ENCODE data around the gene S100A6. TPM values are rescaled to one million over a fixed set of nuclear protein-coding genes. Genes with fewer than 3 reads are reported as not detected.
A peak's percentile ranks its signal among the peaks of the same experiment; 100 is the strongest.

Gene S100A6
- total RNA-seq, 2 donors from 2014 or later, result 90.9 to 106 TPM

GRCh38 chr1:153505576-153505975, 30.2 kb downstream of the S100A6 start:
- DNase-seq (ENCODE audit: low spot score) (no peak), ATAC-seq (no peak)
- Mint-ChIP-seq H3K4me1 (ENCODE audit: low read depth in 2 of 2) (no peaks in the 10 kb centered on the region), H3K27me3 (peaks cover 3 to 6% of the 10 kb centered on the region in 2 donors), H3K4me3 (no peak overlapping the region), H3K27ac (no peak overlapping the region), H3K36me3 (no peaks in the 10 kb centered on the region), H3K9me3 (no peaks in the 10 kb centered on the region)

GRCh38 chr1:153503766-153504165, 32.0 kb downstream of the S100A6 start:
- H3K27me3 Mint-ChIP-seq, result peaks cover 8 to 18% of the 10 kb centered on the region in 2 donors
- no peak for DNase-seq (ENCODE audit: low spot score)
- ATAC-seq, result no peak
- H3K4me1 Mint-ChIP-seq (ENCODE audit: low read depth in 2 of 2), result no peaks in the 10 kb centered on the region
- H3K4me3 Mint-ChIP-seq, result no peak overlapping the region
- no peaks in the 10 kb centered on the region for H3K9me3 Mint-ChIP-seq
- no peaks in the 10 kb centered on the region for H3K36me3 Mint-ChIP-seq
- no peak overlapping the region for H3K27ac Mint-ChIP-seq

- H3K36me3 Mint-ChIP-seq, result no peaks in the 10 kb centered on the region
- H3K9me3 Mint-ChIP-seq, result no peaks in the 10 kb centered on the region
- peaks cover 24 to 35% of the 10 kb centered on the region in 2 donors for H3K27me3 Mint-ChIP-seq
- no peak for ATAC-seq
- DNase-seq (ENCODE audit: low spot score), result no peak
- no peak overlapping the region for H3K27ac Mint-ChIP-seq
- H3K4me3 Mint-ChIP-seq, result no peak overlapping the region
- H3K4me1 Mint-ChIP-seq (ENCODE audit: low read depth in 2 of 2), result no peaks in the 10 kb centered on the region
Measured at GRCh38 chr1:153498746-153499145, 37.0 kb downstream of the S100A6 start.

- ATAC-seq (no peak), DNase-seq (ENCODE audit: low spot score) (no peak)
- Mint-ChIP-seq H3K4me3 (no peak overlapping the region), H3K36me3 (no peaks in the 10 kb centered on the region), H3K27me3 (peaks cover 33 to 36% of the 10 kb centered on the region in 2 donors), H3K9me3 (no peaks in the 10 kb centered on the region), H3K4me1 (ENCODE audit: low read depth in 2 of 2) (peaks cover 5 to 8% of the 10 kb centered on the region in 2 donors), H3K27ac (no peak overlapping the region)
Measured at GRCh38 chr1:153495536-153495935, 40.3 kb downstream of the S100A6 start.

- Mint-ChIP-seq H3K36me3 (no peaks in the 10 kb centered on the region), H3K4me1 (ENCODE audit: low read depth in 2 of 2) (peaks cover 7 to 10% of the 10 kb centered on the region in 2 donors), H3K4me3 (no peak overlapping the region), H3K9me3 (no peaks in the 10 kb centered on the region), H3K27me3 (peaks cover 34 to 36% of the 10 kb centered on the region in 2 donors), H3K27ac (no peak overlapping the region)
- ATAC-seq (peak in 1 of 2 donors; percentile 24), DNase-seq (ENCODE audit: low spot score) (peak; percentile 71)
Measured at GRCh38 chr1:153494976-153495535, 40.7 kb downstream of the S100A6 start.

GRCh38 chr1:153493343-153493960, 42.3 kb downstream of the S100A6 start:
- Mint-ChIP-seq H3K4me1 (ENCODE audit: low read depth in 2 of 2) (peaks cover 7 to 10% of the 10 kb centered on the region in 2 donors), H3K27me3 (peaks cover 22 to 32% of the 10 kb centered on the region in 2 donors), H3K27ac (no peak overlapping the region), H3K4me3 (no peak overlapping the region), H3K36me3 (no peaks in the 10 kb centered on the region), H3K9me3 (no peaks in the 10 kb centered on the region)
- DNase-seq (ENCODE audit: low spot score) (no peak), ATAC-seq (no peak)

- DNase-seq (ENCODE audit: low spot score), result no peak
- Mint-ChIP-seq H3K4me3 (no peak overlapping the region), H3K27ac (peak overlapping the region in 1 of 2 donors; percentile 40), H3K27me3 (peaks cover 25 to 29% of the 10 kb centered on the region in 2 donors), H3K4me1 (ENCODE audit: low read depth in 2 of 2) (peaks cover 7 to 10% of the 10 kb centered on the region in 2 donors), H3K36me3 (no peaks in the 10 kb centered on the region), H3K9me3 (no peaks in the 10 kb centered on the region)
- ATAC-seq, result peak; percentile 81 to 85
Measured at GRCh38 chr1:153490272-153491051, 45.3 kb downstream of the S100A6 start.

GRCh38 chr1:153488731-153489130, 47.1 kb downstream of the S100A6 start:
- H3K9me3 Mint-ChIP-seq, result no peaks in the 10 kb centered on the region
- H3K36me3 Mint-ChIP-seq, result no peaks in the 10 kb centered on the region
- H3K4me1 Mint-ChIP-seq (ENCODE audit: low read depth in 2 of 2), result peaks cover 7 to 10% of the 10 kb centered on the region in 2 donors
- H3K4me3 Mint-ChIP-seq, result no peak overlapping the region
- peaks cover 38 to 41% of the 10 kb centered on the region in 2 donors for H3K27me3 Mint-ChIP-seq
- DNase-seq (ENCODE audit: low spot score) (no peak), ATAC-seq (no peak)
- no peak overlapping the region for H3K27ac Mint-ChIP-seq

- no peaks in the 10 kb centered on the region for H3K36me3 Mint-ChIP-seq
- H3K27me3 Mint-ChIP-seq, result peaks cover 36 to 47% of the 10 kb centered on the region in 2 donors
- ATAC-seq (no peak), DNase-seq (ENCODE audit: low spot score) (no peak)
- no peak overlapping the region for H3K27ac Mint-ChIP-seq
- H3K9me3 Mint-ChIP-seq, result no peaks in the 10 kb centered on the region
- peaks cover 7 to 10% of the 10 kb centered on the region in 2 donors for H3K4me1 Mint-ChIP-seq (ENCODE audit: low read depth in 2 of 2)
- no peak overlapping the region for H3K4me3 Mint-ChIP-seq
Measured at GRCh38 chr1:153487707-153488106, 48.1 kb downstream of the S100A6 start.

- no peak overlapping the region for H3K4me3 Mint-ChIP-seq
- ATAC-seq (no peak), DNase-seq (ENCODE audit: low spot score) (no peak)
- peaks cover 32 to 50% of the 10 kb centered on the region in 2 donors for H3K27me3 Mint-ChIP-seq
- no peak overlapping the region for H3K27ac Mint-ChIP-seq
- H3K36me3 Mint-ChIP-seq, result no peaks in the 10 kb centered on the region
- no peaks in the 10 kb centered on the region for H3K9me3 Mint-ChIP-seq
- H3K4me1 Mint-ChIP-seq (ENCODE audit: low read depth in 2 of 2), result peaks cover 6% of the 10 kb centered on the region in 2 donors
Measured at GRCh38 chr1:153485863-153486262, 49.9 kb downstream of the S100A6 start.

Other genes starting within 250 kb of the S100A6 start
- not detected for gene PGLYRP3, start 223.0 kb downstream of the S100A6 start, total RNA-seq
- not detected for gene PGLYRP4, start 187.2 kb downstream of the S100A6 start, total RNA-seq
- 10 to 100 TPM in 1 of 2 donors, 1 to 10 TPM in 1; 4.8 to 13.7 TPM for gene S100A9, start 178.1 kb downstream of the S100A6 start, total RNA-seq
- not detected for gene S100A12, start 160.4 kb downstream of the S100A6 start, total RNA-seq
- 1 to 10 TPM in 1 of 2 donors, not detected in 1; 1.8 TPM for gene S100A8, start 144.9 kb downstream of the S100A6 start, total RNA-seq
- gene S100A7A, start 119.5 kb downstream of the S100A6 start, total RNA-seq, result not detected
- gene S100A7, start 75.3 kb downstream of the S100A6 start, total RNA-seq, result not detected
- not detected for gene S100A5, start 4.9 kb upstream of the S100A6 start, total RNA-seq
- 100 to 1,000 TPM in 1 of 2 donors, 10 to 100 TPM in 1; 85.4 to 124 TPM for gene S100A4, start 9.8 kb upstream of the S100A6 start, total RNA-seq
- gene S100A3, start 13.3 kb upstream of the S100A6 start, total RNA-seq, result not detected
- gene S100A2, start 29.9 kb upstream of the S100A6 start, total RNA-seq, result under 1 TPM in 1 of 2 donors, not detected in 1; 0.48 TPM
- not detected for gene S100A16, start 77.1 kb upstream of the S100A6 start, total RNA-seq
- not detected for gene S100A14, start 80.3 kb upstream of the S100A6 start, total RNA-seq
- 10 to 100 TPM in 1 of 2 donors, 1 to 10 TPM in 1; 5.0 to 10.3 TPM for gene S100A13, start 91.5 kb upstream of the S100A6 start, total RNA-seq
- not detected for gene S100A1, start 92.4 kb upstream of the S100A6 start, total RNA-seq
- 10 to 100 TPM; 82.1 to 96.8 TPM for gene CHTOP, start 98.1 kb upstream of the S100A6 start, total RNA-seq
- 10 to 100 TPM; 23.9 to 42.5 TPM for gene SNAPIN, start 122.7 kb upstream of the S100A6 start, total RNA-seq
- 100 to 1,000 TPM; 198 to 210 TPM for gene ILF2, start 135.0 kb upstream of the S100A6 start, total RNA-seq
- gene NPR1, start 142.7 kb upstream of the S100A6 start, total RNA-seq, result not detected
- gene INTS3, start 192.1 kb upstream of the S100A6 start, total RNA-seq, result 10 to 100 TPM; 42.1 to 62.0 TPM
- 10 to 100 TPM; 33.6 to 69.9 TPM for gene SLC27A3, start 239.4 kb upstream of the S100A6 start, total RNA-seq

All from natural killer cell treated with Interleukin-12 subunit alpha and Interleukin-12 subunit beta and Interleukin-15 and Interleukin-18, amount 100 ng/mL, for 72 hours (primary cell).